ENCODE data around the gene TSPAN33. TPM values are rescaled to one million over a fixed set of nuclear protein-coding genes. Genes with fewer than 3 reads are reported as not detected.
A peak's percentile ranks its signal among the peaks of the same experiment; 100 is the strongest.

TSPAN33 gene
- total and polyA plus RNA-seq, 10 of the 15 experiments (the other 5 are each of a cell fraction or from before 2014, with no cell fraction given): 12.0 to 123 (median 86.3) TPM

DNA sequence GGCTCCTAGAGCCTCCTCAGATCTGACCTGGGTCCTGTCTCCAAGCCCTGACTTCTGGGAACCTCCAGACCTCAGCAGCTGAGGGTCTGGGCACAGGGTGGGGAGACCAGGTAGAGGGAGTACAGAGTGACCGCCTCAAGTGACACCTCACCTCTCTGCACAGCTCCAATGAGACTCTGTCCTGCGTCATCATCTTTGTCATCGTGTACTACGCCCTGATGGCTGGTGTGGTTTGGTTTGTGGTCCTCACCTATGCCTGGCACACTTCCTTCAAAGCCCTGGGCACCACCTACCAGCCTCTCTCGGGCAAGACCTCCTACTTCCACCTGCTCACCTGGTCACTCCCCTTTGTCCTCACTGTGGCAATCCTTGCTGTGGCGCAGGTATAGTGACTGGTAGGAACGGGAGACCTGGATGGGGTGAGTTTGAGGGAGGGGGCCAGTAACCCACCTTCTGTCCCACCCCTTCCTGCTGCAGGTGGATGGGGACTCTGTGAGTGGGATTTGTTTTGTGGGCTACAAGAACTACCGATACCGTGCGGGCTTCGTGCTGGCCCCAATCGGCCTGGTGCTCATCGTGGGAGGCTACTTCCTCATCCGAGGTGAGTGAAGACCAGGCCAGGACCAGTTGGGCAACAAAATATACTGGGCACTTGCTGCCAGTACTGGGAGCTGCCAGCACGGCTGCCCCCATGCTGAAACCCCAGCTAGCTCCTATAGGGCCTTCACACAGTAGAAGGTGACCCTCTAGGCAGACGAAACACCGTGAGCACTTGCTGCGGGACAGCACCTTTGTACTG lies 61.7 kb downstream of the TSPAN33 start (continued):
- no peak for TF ChIP-seq MYB (IDR thresholded peaks at IDR 0.05; ENCODE audit: borderline replicate concordance, low read depth, low read length)
- TF ChIP-seq MEF2A (IDR thresholded peaks at IDR 0.05; ENCODE audit: insufficient read depth, low read depth, low read length): no peak
- no peak for TF ChIP-seq BHLHE40 (IDR thresholded peaks at IDR 0.05; ENCODE audit: borderline replicate concordance in 1 of 2, low read depth in 2 of 2, low read length in 1 of 2)
- no peak for TF ChIP-seq CBX5 (IDR thresholded peaks at IDR 0.05; ENCODE audit: low read depth)
- TF ChIP-seq ATF7 (IDR thresholded peaks at IDR 0.05; ENCODE audit: low read depth): no peak

DNA sequence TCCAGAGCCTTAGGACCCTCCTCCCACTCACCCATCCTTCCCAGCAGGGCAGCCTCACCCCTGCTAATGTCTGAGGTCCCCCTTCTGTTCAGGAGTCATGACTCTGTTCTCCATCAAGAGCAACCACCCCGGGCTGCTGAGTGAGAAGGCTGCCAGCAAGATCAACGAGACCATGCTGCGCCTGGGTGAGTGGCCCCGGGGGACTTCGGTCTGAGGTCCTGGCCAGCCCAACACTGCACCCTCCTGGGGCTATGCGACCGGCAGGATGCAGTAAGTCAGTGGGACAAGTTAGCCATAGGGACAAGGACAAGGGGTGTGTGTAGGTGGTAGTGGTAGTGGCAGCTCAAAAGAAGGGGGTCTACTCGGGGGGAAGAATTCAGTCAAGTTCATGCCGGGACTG lies 64.2 kb downstream of the TSPAN33 start:
- FAIRE-seq: no peak
- Histone ChIP-seq H3K9ac (ENCODE audit: control insufficient read depth, insufficient read depth, low read length) (no peak overlapping the region), H3K4me1 (ENCODE audit: control insufficient read depth, insufficient read depth, low read length) (no peaks in the 10 kb centered on the region), H3K27me3 (replicated peaks in 1 of 2; ENCODE audit: control insufficient read depth in 2 of 2, insufficient read depth in 2 of 2, low read length in 1 of 2) (no peaks in the 10 kb centered on the region), H3K9me3 (replicated peaks; ENCODE audit: control insufficient read depth, insufficient read depth, low read length) (no peaks in the 10 kb centered on the region), H3K79me2 (ENCODE audit: control insufficient read depth, insufficient read depth, low read length) (no peaks in the 10 kb centered on the region), H3K27ac (ENCODE audit: control insufficient read depth, insufficient read depth) (no peak overlapping the region), H4K20me1 (ENCODE audit: control insufficient read depth, insufficient read depth) (no peaks in the 10 kb centered on the region), H3K4me2 (ENCODE audit: control insufficient read depth, insufficient read depth) (no peak overlapping the region), H2AFZ (ENCODE audit: control insufficient read depth, low read depth, low read length) (no peak overlapping the region), H3K4me3 (no peak overlapping the region), H3K36me3 (ENCODE audit: control insufficient read depth in 2 of 2, insufficient read depth in 2 of 2, low read length in 1 of 2) (peaks cover 0 to 3% of the 10 kb centered on the region in 2 experiments; a peak in 1 of 4 replicates)
- intact Hi-C loops (cut with micrococcal nuclease; ENCODE audit: unreplicated experiment) (no loop called here), in situ Hi-C loops (cut with MboI) (no loop called here)
- WGBS (ENCODE audit: insufficient coverage, insufficient replicate concordance, low lambda C conversion rate, missing lambda C conversion rate): 35% methylated on average over 9 of the region's 9 CpGs
- BruUV-seq (replicated peaks): no TSS peak
- ChIA-PET POLR2A (interaction anchor here (0.6 to 1.6 kb wide), 2 partner anchors 45 to 86 kb away, joined by 3 to 4 read pairs; no protein-coding TSS in a partner anchor), SMC1A (ENCODE audit: uncharacterized antibody, unreplicated experiment) (interaction anchor here (1.0 to 5.8 kb wide), 7 partner anchors 10 to 119 kb away, joined by 3 to 70 read pairs (median 4); partner anchors contain the start of gene TSPAN33), RAD21 (ENCODE audit: unreplicated experiment) (interaction anchor here (0.6 to 7.3 kb wide), 11 partner anchors 9 to 367 kb away, joined by 3 to 67 read pairs (median 4); no protein-coding TSS in a partner anchor), CTCF (interaction anchor here (0.8 to 9.6 kb wide), 12 partner anchors 10 to 254 kb away, joined by 3 to 109 read pairs (median 4); no protein-coding TSS in a partner anchor)
- ATAC-seq: peak; percentile 54
- no peak for DNase-seq (ENCODE audit: low read depth, low spot score)
- TF ChIP-seq ESRRA (IDR thresholded peaks at IDR 0.05; ENCODE audit: low read length) (no peak), POLR2AphosphoS5 (IDR thresholded peaks at IDR 0.05; ENCODE audit: low read length) (no peak), TCF3 (IDR thresholded peaks at IDR 0.05; ENCODE audit: borderline replicate concordance, insufficient read depth, low read depth, low read length) (no peak), SMAD5 (IDR thresholded peaks at IDR 0.05; ENCODE audit: low read depth) (no peak), TBL1XR1 (IDR thresholded peaks at IDR 0.05; ENCODE audit: low read depth, low read length) (no peak), CHD4 (IDR thresholded peaks at IDR 0.05) (no peak), STAT3 (IDR thresholded peaks at IDR 0.05; ENCODE audit: low read depth, low read length) (no peak), SMC3 (IDR thresholded peaks at IDR 0.05; ENCODE audit: borderline replicate concordance, low read length) (peak; percentile 14; the same call in 1 of the 2 replicates)
- TF ChIP-seq, protein P1, sequence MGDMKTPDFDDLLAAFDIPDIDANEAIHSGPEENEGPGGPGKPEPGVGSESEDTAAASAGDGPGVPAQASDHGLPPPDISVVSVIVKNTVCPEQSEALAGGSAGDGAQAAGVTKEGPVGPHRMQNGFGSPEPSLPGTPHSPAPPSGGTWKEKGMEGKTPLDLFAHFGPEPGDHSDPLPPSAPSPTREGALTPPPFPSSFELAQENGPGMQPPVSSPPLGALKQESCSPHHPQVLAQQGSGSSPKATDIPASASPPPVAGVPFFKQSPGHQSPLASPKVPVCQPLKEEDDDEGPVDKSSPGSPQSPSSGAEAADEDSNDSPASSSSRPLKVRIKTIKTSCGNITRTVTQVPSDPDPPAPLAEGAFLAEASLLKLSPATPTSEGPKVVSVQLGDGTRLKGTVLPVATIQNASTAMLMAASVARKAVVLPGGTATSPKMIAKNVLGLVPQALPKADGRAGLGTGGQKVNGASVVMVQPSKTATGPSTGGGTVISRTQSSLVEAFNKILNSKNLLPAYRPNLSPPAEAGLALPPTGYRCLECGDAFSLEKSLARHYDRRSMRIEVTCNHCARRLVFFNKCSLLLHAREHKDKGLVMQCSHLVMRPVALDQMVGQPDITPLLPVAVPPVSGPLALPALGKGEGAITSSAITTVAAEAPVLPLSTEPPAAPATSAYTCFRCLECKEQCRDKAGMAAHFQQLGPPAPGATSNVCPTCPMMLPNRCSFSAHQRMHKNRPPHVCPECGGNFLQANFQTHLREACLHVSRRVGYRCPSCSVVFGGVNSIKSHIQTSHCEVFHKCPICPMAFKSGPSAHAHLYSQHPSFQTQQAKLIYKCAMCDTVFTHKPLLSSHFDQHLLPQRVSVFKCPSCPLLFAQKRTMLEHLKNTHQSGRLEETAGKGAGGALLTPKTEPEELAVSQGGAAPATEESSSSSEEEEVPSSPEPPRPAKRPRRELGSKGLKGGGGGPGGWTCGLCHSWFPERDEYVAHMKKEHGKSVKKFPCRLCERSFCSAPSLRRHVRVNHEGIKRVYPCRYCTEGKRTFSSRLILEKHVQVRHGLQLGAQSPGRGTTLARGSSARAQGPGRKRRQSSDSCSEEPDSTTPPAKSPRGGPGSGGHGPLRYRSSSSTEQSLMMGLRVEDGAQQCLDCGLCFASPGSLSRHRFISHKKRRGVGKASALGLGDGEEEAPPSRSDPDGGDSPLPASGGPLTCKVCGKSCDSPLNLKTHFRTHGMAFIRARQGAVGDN (IDR thresholded peaks at IDR 0.05): no peak
- TF ChIP-seq, protein P2, sequence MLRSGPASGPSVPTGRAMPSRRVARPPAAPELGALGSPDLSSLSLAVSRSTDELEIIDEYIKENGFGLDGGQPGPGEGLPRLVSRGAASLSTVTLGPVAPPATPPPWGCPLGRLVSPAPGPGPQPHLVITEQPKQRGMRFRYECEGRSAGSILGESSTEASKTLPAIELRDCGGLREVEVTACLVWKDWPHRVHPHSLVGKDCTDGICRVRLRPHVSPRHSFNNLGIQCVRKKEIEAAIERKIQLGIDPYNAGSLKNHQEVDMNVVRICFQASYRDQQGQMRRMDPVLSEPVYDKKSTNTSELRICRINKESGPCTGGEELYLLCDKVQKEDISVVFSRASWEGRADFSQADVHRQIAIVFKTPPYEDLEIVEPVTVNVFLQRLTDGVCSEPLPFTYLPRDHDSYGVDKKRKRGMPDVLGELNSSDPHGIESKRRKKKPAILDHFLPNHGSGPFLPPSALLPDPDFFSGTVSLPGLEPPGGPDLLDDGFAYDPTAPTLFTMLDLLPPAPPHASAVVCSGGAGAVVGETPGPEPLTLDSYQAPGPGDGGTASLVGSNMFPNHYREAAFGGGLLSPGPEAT (IDR thresholded peaks at IDR 0.05; ENCODE audit: low read depth): no peak
- TF ChIP-seq, protein P3, sequence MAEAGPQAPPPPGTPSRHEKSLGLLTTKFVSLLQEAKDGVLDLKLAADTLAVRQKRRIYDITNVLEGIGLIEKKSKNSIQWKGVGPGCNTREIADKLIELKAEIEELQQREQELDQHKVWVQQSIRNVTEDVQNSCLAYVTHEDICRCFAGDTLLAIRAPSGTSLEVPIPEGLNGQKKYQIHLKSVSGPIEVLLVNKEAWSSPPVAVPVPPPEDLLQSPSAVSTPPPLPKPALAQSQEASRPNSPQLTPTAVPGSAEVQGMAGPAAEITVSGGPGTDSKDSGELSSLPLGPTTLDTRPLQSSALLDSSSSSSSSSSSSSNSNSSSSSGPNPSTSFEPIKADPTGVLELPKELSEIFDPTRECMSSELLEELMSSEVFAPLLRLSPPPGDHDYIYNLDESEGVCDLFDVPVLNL (IDR thresholded peaks at IDR 0.05; ENCODE audit: low read depth, low read length): no peak

All from GM12878 (cell line).